Gastrocnemius medialis (tissue), 4 donors: ENCODE results near the gene CHORDC1. TPM values are rescaled to one million over a fixed set of nuclear protein-coding genes. Genes with fewer than 3 reads are reported as not detected.

Experiments used
- ATAC-seq, 2 donors: fragments of 150-250 bp; one replicate each; pipeline ENCODE4 v1.9.1; 2016
- DNase-seq, 2 donors: peaks; one replicate each; pipeline ENCODE4 v3.0.0-alpha.2; 2019
- H3K27ac ChIP-seq, 4 donors: fragments of 200-600 bp; sonication (generic); 1 replicate in 1 of 4; 2 replicates in 3 of 4; pipeline ENCODE4 v1.5.1; 2016 to 2018; ENCODE audit warnings: mild to moderate bottlenecking in 2 of 4, moderate library complexity in 1 of 4
- H3K27me3 ChIP-seq, 3 donors: fragments of 200-600 bp; sonication (generic) in 2 of 3; 1 replicate in 1 of 3; 2 replicates in 2 of 3; pipeline versions ENCODE4 v1.5.1 to v1.6.0; 2016 to 2019; ENCODE audit warnings: mild to moderate bottlenecking in 1 of 3, moderate library complexity in 1 of 3
- H3K36me3 ChIP-seq, 2 donors: fragments of 200-600 bp; sonication (generic) in 1 of 2; one replicate each; pipeline ENCODE4 v1.5.1; 2017 to 2018
- H3K4me1 ChIP-seq, 2 donors: fragments of 200-600 bp; sonication (generic) in 1 of 2; one replicate each; pipeline ENCODE4 v1.5.1; 2016 to 2017; ENCODE audit warnings: mild to moderate bottlenecking in 2 of 2
- H3K4me3 ChIP-seq, 4 donors: fragments of 200-600 bp; sonication (generic) in 3 of 4; 1 replicate in 1 of 4; 2 replicates in 3 of 4; pipeline ENCODE4 v1.5.1; 2016 to 2019; ENCODE audit warnings: mild to moderate bottlenecking in 2 of 4
- H3K9me3 ChIP-seq, 3 donors: fragments of 200-600 bp; sonication (generic) in 2 of 3; 1 replicate in 1 of 3; 2 replicates in 2 of 3; pipeline ENCODE4 v1.5.1; 2016 to 2019
- POLR2A ChIP-seq, 2 donors: fragments of 450-650 bp; IDR thresholded peaks; one replicate each; pipeline ENCODE4 v1.6.1; 2017; ENCODE audit warnings: antibody characterized with exemption in 2 of 2, mild to moderate bottlenecking in 2 of 2, moderate library complexity in 2 of 2
- in situ Hi-C, 4 donors: fragments of 200-750 bp; cut with MboI; loops; one replicate each; pipeline versions ENCODE4 v1.15.0 to v1.8.0; 2017; ENCODE audit warnings: low sequenced_read_pairs in 4 of 4
- intact Hi-C: fragments of 100-400 bp; cut with DNase I; formaldehyde crosslinking; loops from one replicate; pipeline ENCODE4 v1.15.1; 2023; ENCODE audit warnings: low total_unique reads
- total RNA-seq, 4 donors: library from RNA; depleted of rRNA; stranded (reverse); fragments of >200 nt; gene quantifications; one replicate each; pipeline versions ENCODE4 v1.1.0 to v1.2.3, GENCODE V29; 2016
- TF ChIP-seq, protein P1 (sequence below), 5 experiments: fragments of 450-650 bp in 3 of 5; fragments of 200-600 bp in 2 of 5; sonication (generic) in 2 of 5; IDR thresholded peaks in 4 of 5; conservative IDR thresholded peaks in 1 of 5; 1 replicate in 4 of 5; 2 replicates in 1 of 5; pipeline ENCODE4 v1.5.1; 2016 to 2019; ENCODE audit warnings: antibody characterized with exemption in 5 of 5, mild to moderate bottlenecking in 3 of 5, moderate library complexity in 3 of 5

The CHORDC1 gene
- 10 to 100 TPM; 32.7 to 64.8 (median 55.9) TPM for total RNA-seq

GRCh38 chr11:90222459-90223247 lies at the start of gene CHORDC1:
TSS of gene CHORDC1 (minus strand) at chr11:90223049. CDS start at chr11:90222954, 95 bp downstream.
- DNase-seq (peak; percentile 82 to 84), ATAC-seq (peak; percentile 94)
- in situ Hi-C loops: no loop called here
- H3K4me1 ChIP-seq: peaks cover 46 to 53% of the 10 kb centered on the region in 2 donors
- peak within 1 kb of the TSS; percentile 89 to 97 (median 94) for H3K27ac ChIP-seq
- no peaks in the 10 kb centered on the region for H3K36me3 ChIP-seq
- peak within 1 kb of the TSS; percentile 72 to 94 (median 84) for H3K4me3 ChIP-seq
- intact Hi-C loops: no loop called here
- H3K27me3 ChIP-seq: no peaks in the 10 kb centered on the region
- H3K9me3 ChIP-seq: no peaks in the 10 kb centered on the region
- peak; percentile 93 to 97 for TF ChIP-seq POLR2A (IDR thresholded peaks at IDR 0.05)
- TF ChIP-seq, protein P1, sequence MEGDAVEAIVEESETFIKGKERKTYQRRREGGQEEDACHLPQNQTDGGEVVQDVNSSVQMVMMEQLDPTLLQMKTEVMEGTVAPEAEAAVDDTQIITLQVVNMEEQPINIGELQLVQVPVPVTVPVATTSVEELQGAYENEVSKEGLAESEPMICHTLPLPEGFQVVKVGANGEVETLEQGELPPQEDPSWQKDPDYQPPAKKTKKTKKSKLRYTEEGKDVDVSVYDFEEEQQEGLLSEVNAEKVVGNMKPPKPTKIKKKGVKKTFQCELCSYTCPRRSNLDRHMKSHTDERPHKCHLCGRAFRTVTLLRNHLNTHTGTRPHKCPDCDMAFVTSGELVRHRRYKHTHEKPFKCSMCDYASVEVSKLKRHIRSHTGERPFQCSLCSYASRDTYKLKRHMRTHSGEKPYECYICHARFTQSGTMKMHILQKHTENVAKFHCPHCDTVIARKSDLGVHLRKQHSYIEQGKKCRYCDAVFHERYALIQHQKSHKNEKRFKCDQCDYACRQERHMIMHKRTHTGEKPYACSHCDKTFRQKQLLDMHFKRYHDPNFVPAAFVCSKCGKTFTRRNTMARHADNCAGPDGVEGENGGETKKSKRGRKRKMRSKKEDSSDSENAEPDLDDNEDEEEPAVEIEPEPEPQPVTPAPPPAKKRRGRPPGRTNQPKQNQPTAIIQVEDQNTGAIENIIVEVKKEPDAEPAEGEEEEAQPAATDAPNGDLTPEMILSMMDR (IDR thresholded peaks at IDR 0.05 in 4 of 5, conservative IDR thresholded peaks at IDR 0.05 in 1 of 5): no peak

DNA sequence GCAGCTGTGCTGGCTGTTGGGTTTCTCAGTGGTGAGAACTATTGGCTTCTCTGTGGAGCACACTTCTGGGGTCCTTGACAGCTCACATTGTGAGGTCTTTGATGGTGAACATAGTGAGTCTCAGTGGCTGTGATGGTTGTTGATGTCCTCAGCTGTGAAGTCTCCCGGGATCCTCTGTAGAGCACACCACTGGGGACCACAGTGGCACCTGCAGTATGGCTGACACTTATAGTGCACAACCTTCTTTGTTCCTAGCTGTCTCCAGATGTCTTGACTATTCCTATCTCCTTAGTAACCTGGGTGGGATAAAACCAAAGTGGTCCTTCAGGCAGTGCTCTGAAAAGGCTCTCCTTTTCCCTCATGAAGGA lies 34.3 kb upstream of the CHORDC1 start:
- no peaks in the 10 kb centered on the region for H3K27me3 ChIP-seq
- no peaks in the 10 kb centered on the region for H3K36me3 ChIP-seq
- intact Hi-C loops: no loop called here
- no peaks in the 10 kb centered on the region for H3K4me1 ChIP-seq
- DNase-seq: no peak
- H3K9me3 ChIP-seq: no peaks in the 10 kb centered on the region
- no peak for TF ChIP-seq POLR2A (IDR thresholded peaks at IDR 0.05)
- TF ChIP-seq, protein P1 (IDR thresholded peaks at IDR 0.05 in 4 of 5, conservative IDR thresholded peaks at IDR 0.05 in 1 of 5): no peak
- H3K27ac ChIP-seq: no peak overlapping the region
- no peak for ATAC-seq
- H3K4me3 ChIP-seq: no peak overlapping the region
- in situ Hi-C loops: no loop called here

DNA sequence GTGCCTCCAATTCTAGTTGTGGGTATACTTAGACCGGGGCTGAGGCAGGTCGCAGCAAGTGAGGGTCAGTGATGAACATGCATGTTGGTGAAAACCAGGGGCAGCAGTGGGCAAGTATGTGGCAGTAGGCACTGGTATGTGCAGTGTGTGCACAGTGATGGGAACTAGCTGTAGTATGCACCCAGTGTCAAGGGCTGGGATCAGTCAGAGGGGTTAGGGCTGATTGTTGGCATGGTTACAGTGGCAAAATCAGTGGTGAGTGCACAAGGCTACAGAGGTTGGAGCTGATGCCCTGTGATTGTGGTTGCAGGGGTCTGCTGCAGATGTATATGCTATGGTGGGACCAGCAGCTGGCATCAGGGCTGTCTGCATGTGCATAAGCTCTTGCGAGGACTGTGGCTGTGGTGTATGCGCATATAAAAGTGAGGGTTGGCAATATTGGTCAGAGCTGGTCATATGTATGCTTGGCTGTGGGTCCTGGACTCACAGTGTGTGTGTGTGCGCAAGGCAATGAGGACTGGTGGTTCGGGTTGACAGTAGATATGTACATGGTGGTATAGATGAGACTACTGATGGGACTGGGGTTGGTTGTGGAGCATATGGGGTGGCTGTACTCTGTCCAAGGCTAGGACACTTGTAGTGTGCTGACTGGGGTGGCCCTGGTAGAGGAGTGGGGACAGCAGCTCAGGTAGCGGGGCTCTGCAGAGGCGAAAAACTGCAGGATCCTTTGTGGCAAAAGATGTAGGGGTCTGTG lies 33.7 kb upstream of the CHORDC1 start:
- no peaks in the 10 kb centered on the region for H3K27me3 ChIP-seq
- no peaks in the 10 kb centered on the region for H3K4me1 ChIP-seq
- intact Hi-C loops (no loop called here), in situ Hi-C loops (no loop called here)
- H3K36me3 ChIP-seq: no peaks in the 10 kb centered on the region
- ATAC-seq: no peak
- TF ChIP-seq, protein P1 (IDR thresholded peaks at IDR 0.05 in 4 of 5, conservative IDR thresholded peaks at IDR 0.05 in 1 of 5): no peak
- no peak for TF ChIP-seq POLR2A (IDR thresholded peaks at IDR 0.05)
- no peak for DNase-seq
- no peak overlapping the region for H3K4me3 ChIP-seq
- no peaks in the 10 kb centered on the region for H3K9me3 ChIP-seq
- no peak overlapping the region for H3K27ac ChIP-seq

- Histone ChIP-seq H3K27ac (no peak overlapping the region), H3K27me3 (no peaks in the 10 kb centered on the region), H3K4me3 (no peak overlapping the region), H3K36me3 (no peaks in the 10 kb centered on the region), H3K4me1 (no peaks in the 10 kb centered on the region), H3K9me3 (no peaks in the 10 kb centered on the region)
- TF ChIP-seq POLR2A (IDR thresholded peaks at IDR 0.05): no peak
- TF ChIP-seq, protein P1 (IDR thresholded peaks at IDR 0.05 in 4 of 5, conservative IDR thresholded peaks at IDR 0.05 in 1 of 5): no peak
- in situ Hi-C loops (no loop called here), intact Hi-C loops (no loop called here)
- ATAC-seq (no peak), DNase-seq (no peak)
Measured at GRCh38 chr11:90254065-90254464, 31.2 kb upstream of the CHORDC1 start.
